ENCODE data around the gene KLHL21.
"Not testable (repeated sequence)": the region's sequence is repeated elsewhere in the genome, so short reads cannot be mapped to it uniquely, and the experiment has no call there.

Gene KLHL21

GRCh38 chr1:6601049-6601922 lies 1.4 kb downstream of the KLHL21 start:
- Histone ChIP-seq H3K27me3 (ENCODE audit: control insufficient read depth, insufficient read depth, low read length) (no peaks in the 10 kb centered on the region), H3K36me3 (ENCODE audit: control insufficient read depth, insufficient read depth, low read length) (peaks cover 15% of the 10 kb centered on the region), H3K9ac (ENCODE audit: low read length) (peak overlapping the region; percentile 86), H3K4me3 (ENCODE audit: low read length) (peak overlapping the region; percentile 88), H3K4me1 (ENCODE audit: control insufficient read depth, insufficient read depth, low read length) (peaks cover 47% of the 10 kb centered on the region), H3K27ac (ENCODE audit: low read depth, low read length) (peak overlapping the region; percentile 100)

GRCh38 chr1:6600410-6601048 lies 2.1 kb downstream of the KLHL21 start:
- peaks cover 49% of the 10 kb centered on the region for H3K4me1 ChIP-seq (ENCODE audit: control insufficient read depth, insufficient read depth, low read length)

GRCh38 chr1:6599991-6600390 lies 2.7 kb downstream of the KLHL21 start:
- H3K4me1 ChIP-seq (ENCODE audit: control insufficient read depth, insufficient read depth, low read length) = peaks cover 44% of the 10 kb centered on the region
- peak overlapping the region; percentile 100 for H3K27ac ChIP-seq (ENCODE audit: low read depth, low read length)
- H3K9ac ChIP-seq (ENCODE audit: low read length); H3K27me3 ChIP-seq (ENCODE audit: control insufficient read depth, insufficient read depth, low read length): not testable (repeated sequence)
- H3K4me3 ChIP-seq (ENCODE audit: low read length) = peak overlapping the region; percentile 88
- H3K36me3 ChIP-seq (ENCODE audit: control insufficient read depth, insufficient read depth, low read length) = peaks cover 28% of the 10 kb centered on the region

More at GRCh38 chr1:6600410-6601048, 2.1 kb downstream of the KLHL21 start:
- peaks cover 23% of the 10 kb centered on the region for H3K36me3 ChIP-seq (ENCODE audit: control insufficient read depth, insufficient read depth, low read length)
- H3K9ac ChIP-seq (ENCODE audit: low read length) = peak overlapping the region; percentile 25
- H3K27me3 ChIP-seq (ENCODE audit: control insufficient read depth, insufficient read depth, low read length) = no peaks in the 10 kb centered on the region
- peak overlapping the region; percentile 100 for H3K27ac ChIP-seq (ENCODE audit: low read depth, low read length)
- H3K4me3 ChIP-seq (ENCODE audit: low read length) = peak overlapping the region; percentile 88

GRCh38 chr1:6599141-6599975 lies 3.3 kb downstream of the KLHL21 start:
- Histone ChIP-seq H3K9ac (ENCODE audit: low read length) (no peak overlapping the region), H3K36me3 (ENCODE audit: control insufficient read depth, insufficient read depth, low read length) (peaks cover 28% of the 10 kb centered on the region), H3K27ac (ENCODE audit: low read depth, low read length) (no peak overlapping the region), H3K4me1 (ENCODE audit: control insufficient read depth, insufficient read depth, low read length) (peaks cover 38% of the 10 kb centered on the region), H3K27me3 (ENCODE audit: control insufficient read depth, insufficient read depth, low read length) (no peaks in the 10 kb centered on the region), H3K4me3 (ENCODE audit: low read length) (peak overlapping the region; percentile 70)

GRCh38 chr1:6597777-6598131 lies 4.9 kb downstream of the KLHL21 start:
- H3K4me3 ChIP-seq (ENCODE audit: low read length) = no peak overlapping the region
- H3K27me3 ChIP-seq (ENCODE audit: control insufficient read depth, insufficient read depth, low read length) = no peaks in the 10 kb centered on the region
- peaks cover 43% of the 10 kb centered on the region for H3K36me3 ChIP-seq (ENCODE audit: control insufficient read depth, insufficient read depth, low read length)
- H3K27ac ChIP-seq (ENCODE audit: low read depth, low read length) = no peak overlapping the region
- peaks cover 28% of the 10 kb centered on the region for H3K4me1 ChIP-seq (ENCODE audit: control insufficient read depth, insufficient read depth, low read length)
- no peak overlapping the region for H3K9ac ChIP-seq (ENCODE audit: low read length)

- no peak overlapping the region for H3K9ac ChIP-seq (ENCODE audit: low read length)
- H3K4me3 ChIP-seq (ENCODE audit: low read length) = no peak overlapping the region
- no peak overlapping the region for H3K27ac ChIP-seq (ENCODE audit: low read depth, low read length)
Observed at GRCh38 chr1:6596886-6597776, 5.5 kb downstream of the KLHL21 start.

GRCh38 chr1:6596351-6596750 lies 6.3 kb downstream of the KLHL21 start:
- H3K4me1 ChIP-seq (ENCODE audit: control insufficient read depth, insufficient read depth, low read length) = peaks cover 28% of the 10 kb centered on the region
- H3K4me3 ChIP-seq (ENCODE audit: low read length) = no peak overlapping the region
- H3K27ac ChIP-seq (ENCODE audit: low read depth, low read length) = no peak overlapping the region
- H3K9ac ChIP-seq (ENCODE audit: low read length) = no peak overlapping the region
- H3K27me3 ChIP-seq (ENCODE audit: control insufficient read depth, insufficient read depth, low read length) = no peaks in the 10 kb centered on the region
- peaks cover 49% of the 10 kb centered on the region for H3K36me3 ChIP-seq (ENCODE audit: control insufficient read depth, insufficient read depth, low read length)

More at GRCh38 chr1:6596886-6597776, 5.5 kb downstream of the KLHL21 start:
- Histone ChIP-seq H3K4me1 (ENCODE audit: control insufficient read depth, insufficient read depth, low read length) (peaks cover 28% of the 10 kb centered on the region), H3K36me3 (ENCODE audit: control insufficient read depth, insufficient read depth, low read length) (peaks cover 48% of the 10 kb centered on the region), H3K27me3 (ENCODE audit: control insufficient read depth, insufficient read depth, low read length) (no peaks in the 10 kb centered on the region)

GRCh38 chr1:6594977-6595740 lies 7.5 kb downstream of the KLHL21 start:
- Histone ChIP-seq H3K27ac (ENCODE audit: low read depth, low read length) (no peak overlapping the region), H3K27me3 (ENCODE audit: control insufficient read depth, insufficient read depth, low read length) (no peaks in the 10 kb centered on the region), H3K4me3 (ENCODE audit: low read length) (no peak overlapping the region), H3K36me3 (ENCODE audit: control insufficient read depth, insufficient read depth, low read length) (peaks cover 49% of the 10 kb centered on the region), H3K4me1 (ENCODE audit: control insufficient read depth, insufficient read depth, low read length) (peaks cover 28% of the 10 kb centered on the region), H3K9ac (ENCODE audit: low read length) (no peak overlapping the region)

- H3K9ac ChIP-seq (ENCODE audit: low read length) = no peak overlapping the region
- no peak overlapping the region for H3K27ac ChIP-seq (ENCODE audit: low read depth, low read length)
- H3K4me3 ChIP-seq (ENCODE audit: low read length) = no peak overlapping the region
- H3K27me3 ChIP-seq (ENCODE audit: control insufficient read depth, insufficient read depth, low read length) = no peaks in the 10 kb centered on the region
- peaks cover 18% of the 10 kb centered on the region for H3K4me1 ChIP-seq (ENCODE audit: control insufficient read depth, insufficient read depth, low read length)
- peaks cover 47% of the 10 kb centered on the region for H3K36me3 ChIP-seq (ENCODE audit: control insufficient read depth, insufficient read depth, low read length)
Observed at GRCh38 chr1:6593810-6594209, 8.9 kb downstream of the KLHL21 start.

GRCh38 chr1:6592865-6593593 lies 9.6 kb downstream of the KLHL21 start:
- peaks cover 51% of the 10 kb centered on the region for H3K36me3 ChIP-seq (ENCODE audit: control insufficient read depth, insufficient read depth, low read length)
- H3K4me1 ChIP-seq (ENCODE audit: control insufficient read depth, insufficient read depth, low read length) = peaks cover 18% of the 10 kb centered on the region
- H3K27me3 ChIP-seq (ENCODE audit: control insufficient read depth, insufficient read depth, low read length) = no peaks in the 10 kb centered on the region
- H3K4me3 ChIP-seq (ENCODE audit: low read length) = no peak overlapping the region
- no peak overlapping the region for H3K27ac ChIP-seq (ENCODE audit: low read depth, low read length)
- no peak overlapping the region for H3K9ac ChIP-seq (ENCODE audit: low read length)
